Measurements from ENCODE around the gene SRPX2. TPM values are rescaled to one million over a fixed set of nuclear protein-coding genes. Genes with fewer than 3 reads are reported as not detected.
"Not testable (repeated sequence)": the region's sequence is repeated elsewhere in the genome, so short reads cannot be mapped to it uniquely, and the experiment has no call there.

The SRPX2 gene
- polyA plus RNA-seq, 3 donors, result 9.9 to 12.0 (median 10.8) TPM

GRCh38 chrX:100687546-100687945 is 43.5 kb downstream of the SRPX2 start:
- DNase-seq (ENCODE audit: low read depth in 3 of 3, low spot score in 2 of 3), result no peak

GRCh38 chrX:100695302-100695701 is 51.3 kb downstream of the SRPX2 start:
- no peak for DNase-seq (ENCODE audit: low read depth in 3 of 3, low spot score in 2 of 3)

- no peak for DNase-seq (ENCODE audit: low read depth in 3 of 3, low spot score in 2 of 3)
These were observed 52.0 kb downstream of the SRPX2 start for GRCh38 chrX:100695991-100696390.

- no peak for DNase-seq (ENCODE audit: low read depth in 3 of 3, low spot score in 2 of 3)
These were observed 52.8 kb downstream of the SRPX2 start for GRCh38 chrX:100696699-100697351.

GRCh38 chrX:100698551-100698950 is 54.6 kb downstream of the SRPX2 start:
- no peak for DNase-seq (ENCODE audit: low read depth in 3 of 3, low spot score in 2 of 3)

- DNase-seq (ENCODE audit: low read depth in 3 of 3, low spot score in 2 of 3), result no peak
These were observed 56.8 kb downstream of the SRPX2 start for GRCh38 chrX:100700809-100701208.

GRCh38 chrX:100704581-100705203 is 60.7 kb downstream of the SRPX2 start:
- DNase-seq (ENCODE audit: low read depth in 3 of 3, low spot score in 2 of 3), result no peak

- no peak for DNase-seq (ENCODE audit: low read depth in 3 of 3, low spot score in 2 of 3)
These were observed 66.8 kb downstream of the SRPX2 start for GRCh38 chrX:100710816-100711215.

GRCh38 chrX:100717363-100717762 is 73.4 kb downstream of the SRPX2 start:
- no peak for DNase-seq (ENCODE audit: low read depth in 3 of 3, low spot score in 2 of 3)

GRCh38 chrX:100719139-100719538 is 75.1 kb downstream of the SRPX2 start:
- no peak for DNase-seq (ENCODE audit: low read depth in 3 of 3, low spot score in 2 of 3)

- DNase-seq (ENCODE audit: low read depth in 3 of 3, low spot score in 2 of 3), result no peak
These were observed 76.3 kb downstream of the SRPX2 start for GRCh38 chrX:100720301-100720700.

- DNase-seq (ENCODE audit: low read depth in 3 of 3, low spot score in 2 of 3), result no peak
These were observed 77.3 kb downstream of the SRPX2 start for GRCh38 chrX:100721328-100721727.

GRCh38 chrX:100724006-100724405 is 80.0 kb downstream of the SRPX2 start:
- not testable (repeated sequence) for DNase-seq (ENCODE audit: low read depth in 3 of 3, low spot score in 2 of 3)

Other genes with a start within 250 kb of the SRPX2 start
- gene PCDH19, start 233.9 kb upstream of the SRPX2 start, polyA plus RNA-seq (ENCODE audit: insufficient read length in 3 of 3), result 1 to 10 TPM; 1.9 to 2.6 (median 2.2) TPM
- gene TNMD, start 59.3 kb upstream of the SRPX2 start, polyA plus RNA-seq (ENCODE audit: insufficient read length in 3 of 3), result 1 to 10 TPM; 3.2 to 3.8 (median 3.4) TPM
- 100 to 1,000 TPM; 169 to 186 (median 173) TPM for gene TSPAN6, start 7.4 kb upstream of the SRPX2 start, polyA plus RNA-seq (ENCODE audit: insufficient read length in 3 of 3)
- 10 to 100 TPM; 21.8 to 27.9 (median 24.9) TPM for gene SYTL4, start 87.9 kb downstream of the SRPX2 start, polyA plus RNA-seq (ENCODE audit: insufficient read length in 3 of 3)
- gene CSTF2, start 176.2 kb downstream of the SRPX2 start, polyA plus RNA-seq (ENCODE audit: insufficient read length in 3 of 3), result 10 to 100 TPM; 24.4 to 26.0 (median 24.6) TPM
- gene NOX1, start 230.2 kb downstream of the SRPX2 start, polyA plus RNA-seq (ENCODE audit: insufficient read length in 3 of 3), result under 1 TPM; 0.33 to 0.97 (median 0.74) TPM

All from right renal cortex interstitium (tissue), 3 donors.